Fibroblast of mammary gland (primary cell): ENCODE measurements around the gene BCAM.

Experiments
- DNase-seq: peaks from one replicate; pipeline ENCODE4 v3.0.0-alpha.2; 2010; ENCODE audit warnings: low read depth
- H3K4me3 ChIP-seq: 2 replicates; pipeline ENCODE4 v1.5.1; 2011; ENCODE audit warnings: low read depth, mild to moderate bottlenecking, low read length, moderate library complexity; ENCODE audit not compliant: control insufficient read depth
- CTCF ChIP-seq: conservative IDR thresholded peaks from 2 replicates; pipeline ENCODE4 v1.5.1; 2011; ENCODE audit warnings: low read depth, low read length, inconsistent platforms; ENCODE audit not compliant: control insufficient read depth, insufficient read depth

The BCAM gene

DNA sequence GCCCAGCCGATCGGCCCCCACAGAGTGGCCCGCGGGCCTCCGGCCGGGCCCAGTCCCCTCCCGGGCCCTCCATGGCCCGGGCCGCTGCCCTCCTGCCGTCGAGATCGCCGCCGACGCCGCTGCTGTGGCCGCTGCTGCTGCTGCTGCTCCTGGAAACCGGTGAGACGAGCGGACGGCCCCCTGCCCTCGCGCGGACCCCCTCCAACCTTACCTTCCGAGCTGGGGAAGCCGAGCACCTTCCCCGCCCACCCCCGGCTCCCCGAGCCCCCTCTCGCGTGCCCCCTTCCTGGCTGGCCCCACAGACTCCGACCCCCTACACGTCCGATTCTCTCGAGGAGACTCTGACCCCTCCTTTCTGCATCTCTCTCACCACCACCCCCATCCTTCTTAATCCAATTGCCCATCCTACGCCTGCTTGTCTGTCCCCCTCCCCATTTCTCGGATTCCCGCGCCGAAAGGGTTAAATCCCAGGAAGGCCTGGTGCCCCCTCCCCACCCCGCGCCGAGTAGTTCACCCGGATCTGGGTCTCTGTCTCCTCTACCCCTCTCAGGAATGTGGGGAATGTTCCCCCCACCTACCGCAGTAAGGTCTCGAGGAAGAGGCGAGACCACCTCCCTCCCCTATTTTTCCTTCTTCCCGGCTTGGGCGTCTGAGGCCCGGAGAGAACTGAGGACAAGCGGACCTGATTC, 37.7 kb downstream of the BCAM start:
- DNase-seq = no peak
- H3K4me3 ChIP-seq = peak overlapping the region; percentile 94
- no peak for TF ChIP-seq CTCF

DNA sequence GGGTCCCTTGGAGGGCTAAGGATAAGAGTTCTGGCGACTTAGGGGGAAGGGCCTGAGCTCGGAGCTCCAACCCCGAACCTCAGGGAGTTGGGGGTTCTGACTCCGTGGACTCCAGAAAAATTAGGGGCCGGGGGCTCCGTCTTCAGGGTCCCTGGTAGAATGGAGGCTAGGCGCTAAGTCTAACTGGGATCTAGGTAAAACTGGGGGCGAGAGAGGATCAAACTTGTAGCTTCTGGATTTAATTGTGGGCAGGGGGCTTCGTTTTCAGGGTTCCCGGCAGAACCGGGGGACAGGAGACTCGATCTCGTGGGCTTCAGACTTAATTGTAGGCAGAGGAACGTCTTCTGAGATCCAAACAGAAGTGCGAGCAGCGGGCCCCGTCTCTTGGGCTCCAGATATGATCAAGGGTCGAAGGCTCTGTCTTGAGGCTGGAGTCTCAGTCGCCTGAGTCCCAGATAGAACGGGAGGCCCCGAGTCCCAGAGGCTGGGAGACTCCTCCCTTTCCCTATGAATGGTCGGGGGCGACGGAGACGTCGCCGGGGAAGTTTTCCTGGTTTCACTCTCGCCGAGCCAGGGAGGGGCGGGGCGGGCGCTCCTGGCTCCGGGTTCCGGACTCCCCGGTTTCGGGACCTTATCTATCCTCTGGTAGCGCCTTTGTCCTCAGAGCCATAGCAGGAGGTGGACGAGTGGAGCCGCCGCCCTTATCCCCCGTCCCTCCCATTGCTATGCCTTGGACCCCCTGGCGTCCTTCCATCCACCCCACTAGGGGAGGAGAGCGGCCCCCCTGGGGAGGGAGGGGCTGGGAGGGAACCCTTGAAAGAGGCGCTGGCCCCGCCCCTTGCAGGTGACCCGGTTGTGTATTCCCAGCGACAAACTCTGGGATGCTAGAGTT, 38.5 kb downstream of the BCAM start:
- DNase-seq = peak; percentile 36
- H3K4me3 ChIP-seq = peak overlapping the region; percentile 94
- no peak for TF ChIP-seq CTCF

DNA sequence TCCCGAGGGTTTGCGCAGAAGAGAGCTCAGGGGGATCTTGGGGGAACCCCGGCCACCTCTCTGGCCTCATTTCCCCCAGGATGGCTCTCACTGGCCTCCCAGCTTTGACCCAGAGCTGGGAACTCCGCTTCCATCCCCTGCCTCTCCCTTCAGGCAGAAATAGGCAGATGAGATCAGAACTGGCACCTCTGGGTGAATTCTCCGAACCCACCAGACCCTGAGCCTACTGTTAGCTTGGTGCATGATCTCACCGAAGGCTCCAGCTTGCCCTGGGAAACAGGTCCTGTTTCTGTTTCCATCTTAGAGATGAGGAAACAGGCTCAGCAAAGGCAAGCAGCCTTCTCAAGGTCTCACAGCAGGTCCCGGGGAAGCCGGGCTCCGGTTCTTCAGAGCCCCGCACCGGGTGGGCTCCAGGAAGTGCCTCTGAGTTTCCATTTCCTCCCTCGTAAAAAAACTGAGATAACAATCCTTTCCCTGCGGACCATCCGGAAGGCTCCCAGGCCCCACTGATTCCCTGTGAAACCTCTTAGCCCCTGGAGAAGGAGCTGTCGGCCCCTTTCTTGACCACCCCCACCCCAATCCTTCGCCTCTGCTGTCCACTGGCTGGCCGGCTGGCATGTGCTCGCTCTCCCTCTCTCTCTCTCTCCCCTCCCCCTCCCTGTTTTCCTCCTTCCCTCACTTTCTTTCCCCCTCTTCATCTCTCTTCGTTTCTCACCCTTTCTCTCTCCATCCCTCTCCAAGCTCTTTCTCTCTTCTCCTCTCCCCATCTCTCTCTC, 39.3 kb downstream of the BCAM start:
- peak; percentile 54 for DNase-seq
- peak overlapping the region; percentile 94 for H3K4me3 ChIP-seq
- TF ChIP-seq CTCF = no peak

GRCh38 chr19:44848812-44849447, 40.0 kb downstream of the BCAM start:
- no peak for DNase-seq
- H3K4me3 ChIP-seq = peak overlapping the region; percentile 94
- TF ChIP-seq CTCF = no peak

- no peak for TF ChIP-seq CTCF
- no peak for DNase-seq
- no peak overlapping the region for H3K4me3 ChIP-seq
Measured at GRCh38 chr19:44850641-44851109, 41.8 kb downstream of the BCAM start.

DNA sequence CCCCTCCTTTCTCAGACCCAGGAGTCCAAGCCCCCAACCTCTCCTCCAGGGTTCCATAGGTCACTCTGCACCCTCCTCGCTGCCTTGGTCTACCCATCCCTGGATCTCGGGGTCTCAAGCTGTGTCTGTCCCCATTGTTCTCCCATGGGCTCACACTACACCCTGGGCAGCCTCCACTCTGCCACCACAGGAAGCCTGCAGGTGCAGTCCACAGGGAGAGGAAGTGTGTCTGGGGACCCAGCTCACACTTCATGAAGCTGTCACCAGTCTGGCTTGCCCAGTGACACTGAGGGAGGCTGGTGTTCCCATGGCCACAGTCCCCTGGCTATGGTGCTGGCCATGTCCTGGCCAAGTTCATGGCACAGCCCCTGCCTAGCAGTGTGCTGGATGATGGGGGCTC, 42.5 kb downstream of the BCAM start:
- no peak for TF ChIP-seq CTCF
- no peak for DNase-seq
- H3K4me3 ChIP-seq = no peak overlapping the region
